ENCODE data around the gene VWC2. TPM values are rescaled to one million over a fixed set of nuclear protein-coding genes. Genes with fewer than 3 reads are reported as not detected.

VWC2 gene
- 1.2 TPM for total RNA-seq (ENCODE audit: unreplicated experiment)
- long read RNA-seq, partial matches to known transcripts = 0 of 1 reads
- long read RNA-seq, other reads (novel, unspliced or antisense) = 1 of 1 reads

DNA sequence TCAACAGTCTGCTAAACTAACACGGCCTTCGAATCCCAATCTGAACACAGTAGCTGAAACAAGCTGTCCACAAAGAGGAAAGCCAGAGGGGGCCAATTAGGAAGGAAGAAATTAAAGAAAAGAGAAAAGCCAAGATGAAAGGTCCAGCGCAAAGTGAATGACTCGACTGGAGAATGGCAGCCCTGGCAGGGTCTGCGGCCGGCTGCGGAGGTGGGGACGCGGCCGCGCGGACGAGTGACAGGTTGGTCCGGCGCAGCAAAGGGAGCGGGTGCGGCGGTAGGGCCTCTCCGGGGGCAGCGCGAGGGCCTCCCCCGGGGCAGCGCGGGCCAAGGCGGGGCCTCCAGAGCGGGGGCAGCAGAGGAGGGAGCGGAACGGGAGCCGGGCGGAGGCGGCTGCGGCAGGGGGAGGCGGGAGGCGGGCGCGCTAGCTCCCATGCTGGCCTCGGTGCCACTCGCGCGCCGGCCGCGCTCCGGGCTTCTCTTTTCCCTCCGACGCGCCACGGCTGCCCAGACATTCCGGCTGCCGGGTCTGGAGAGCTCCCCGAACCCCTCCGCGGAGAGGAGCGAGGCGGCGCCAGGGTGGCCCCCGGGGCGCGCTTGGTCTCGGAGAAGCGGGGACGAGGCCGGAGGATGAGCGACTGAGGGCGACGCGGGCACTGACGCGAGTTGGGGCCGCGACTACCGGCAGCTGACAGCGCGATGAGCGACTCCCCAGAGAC is at the start of gene VWC2:
Gene VWC2, plus strand, starts transcription at position 421 of the 718 bp plus-strand sequence. CDS start 1,798 bp downstream, outside the sequence.
- DNase-seq = peak; percentile 52
- H3K4me3 Mint-ChIP-seq (ENCODE audit: unreplicated experiment) = peak within 1 kb of the TSS; percentile 96
- H3K9me3 Mint-ChIP-seq (ENCODE audit: unreplicated experiment) = peaks cover 9% of the 10 kb centered on the region
- H3K4me1 Mint-ChIP-seq (ENCODE audit: low read depth, unreplicated experiment) = peaks cover 6% of the 10 kb centered on the region
- peaks cover 21% of the 10 kb centered on the region for H3K27me3 Mint-ChIP-seq (ENCODE audit: unreplicated experiment)
- peaks cover 6% of the 10 kb centered on the region for H3K36me3 Mint-ChIP-seq (ENCODE audit: unreplicated experiment)
- H3K27ac Mint-ChIP-seq (ENCODE audit: unreplicated experiment) = peak within 1 kb of the TSS; percentile 2
- no peak for TF ChIP-seq CTCF (IDR thresholded peaks at IDR 0.05; ENCODE audit: partially characterized antibody, unreplicated experiment)

DNA sequence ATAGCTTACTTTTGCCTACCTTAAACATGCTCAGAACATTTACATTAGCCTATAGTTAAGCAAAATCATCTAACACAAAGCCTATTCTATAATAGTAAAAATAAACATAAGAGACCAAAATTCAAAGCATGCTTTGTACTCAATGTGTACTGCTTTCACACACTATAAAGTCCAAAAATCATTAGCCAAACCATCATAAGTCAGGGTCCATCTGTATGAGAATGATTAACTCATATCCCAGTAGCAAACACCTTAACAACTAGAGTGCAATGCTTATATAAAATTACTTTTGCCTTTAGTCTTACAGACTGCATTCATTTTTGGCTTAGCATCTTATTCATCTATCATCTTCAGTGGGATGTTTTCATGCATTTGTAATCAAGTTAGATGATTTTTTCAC is 49.4 kb upstream of the VWC2 start:
- H3K4me1 Mint-ChIP-seq (ENCODE audit: low read depth, unreplicated experiment) = no peaks in the 10 kb centered on the region
- no peak for TF ChIP-seq CTCF (IDR thresholded peaks at IDR 0.05; ENCODE audit: partially characterized antibody, unreplicated experiment)

DNA sequence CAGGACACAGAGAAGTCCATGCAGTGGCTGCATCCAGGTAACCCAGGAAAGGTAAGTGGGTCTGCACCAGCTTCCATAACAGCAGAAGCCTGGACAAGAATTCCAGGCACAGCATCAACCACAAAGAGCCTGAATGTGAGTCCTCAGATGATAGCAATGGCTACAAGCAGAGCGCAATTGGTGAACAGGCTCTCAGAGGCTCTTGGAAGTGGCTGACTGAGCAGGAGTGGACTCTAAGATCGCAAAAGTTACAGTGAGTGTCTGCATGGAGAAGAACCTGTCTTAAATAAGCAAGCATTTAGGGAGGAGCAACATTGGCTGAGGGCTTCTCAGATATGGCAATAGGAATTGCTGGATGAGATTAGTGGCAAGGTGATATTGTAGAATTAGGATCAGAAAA is 41.6 kb upstream of the VWC2 start:
- TF ChIP-seq CTCF (IDR thresholded peaks at IDR 0.05; ENCODE audit: partially characterized antibody, unreplicated experiment) = no peak
- H3K4me3 Mint-ChIP-seq (ENCODE audit: unreplicated experiment) = no peak overlapping the region
- no peak overlapping the region for H3K27ac Mint-ChIP-seq (ENCODE audit: unreplicated experiment)
- peaks cover 3% of the 10 kb centered on the region for H3K27me3 Mint-ChIP-seq (ENCODE audit: unreplicated experiment)
- no peak for DNase-seq
- no peaks in the 10 kb centered on the region for H3K36me3 Mint-ChIP-seq (ENCODE audit: unreplicated experiment)
- no peaks in the 10 kb centered on the region for H3K9me3 Mint-ChIP-seq (ENCODE audit: unreplicated experiment)
- no peaks in the 10 kb centered on the region for H3K4me1 Mint-ChIP-seq (ENCODE audit: low read depth, unreplicated experiment)

More for the DNA sequence above, 49.4 kb upstream of the VWC2 start:
- H3K36me3 Mint-ChIP-seq (ENCODE audit: unreplicated experiment) = no peaks in the 10 kb centered on the region
- peaks cover 2% of the 10 kb centered on the region for H3K9me3 Mint-ChIP-seq (ENCODE audit: unreplicated experiment)
- DNase-seq = no peak
- H3K27me3 Mint-ChIP-seq (ENCODE audit: unreplicated experiment) = no peaks in the 10 kb centered on the region
- H3K27ac Mint-ChIP-seq (ENCODE audit: unreplicated experiment) = no peak overlapping the region
- no peak overlapping the region for H3K4me3 Mint-ChIP-seq (ENCODE audit: unreplicated experiment)

GRCh38 chr7:49762666-49763065 is 10.8 kb upstream of the VWC2 start:
- no peaks in the 10 kb centered on the region for H3K27me3 Mint-ChIP-seq (ENCODE audit: unreplicated experiment)
- peaks cover 14% of the 10 kb centered on the region for H3K4me1 Mint-ChIP-seq (ENCODE audit: low read depth, unreplicated experiment)
- H3K9me3 Mint-ChIP-seq (ENCODE audit: unreplicated experiment) = peaks cover under 1% of the 10 kb centered on the region
- no peak for DNase-seq
- TF ChIP-seq CTCF (IDR thresholded peaks at IDR 0.05; ENCODE audit: partially characterized antibody, unreplicated experiment) = no peak
- H3K27ac Mint-ChIP-seq (ENCODE audit: unreplicated experiment) = no peak overlapping the region
- H3K36me3 Mint-ChIP-seq (ENCODE audit: unreplicated experiment) = no peaks in the 10 kb centered on the region
- H3K4me3 Mint-ChIP-seq (ENCODE audit: unreplicated experiment) = no peak overlapping the region

- DNase-seq = no peak
- TF ChIP-seq CTCF (IDR thresholded peaks at IDR 0.05; ENCODE audit: partially characterized antibody, unreplicated experiment) = no peak
- Mint-ChIP-seq H3K27me3 (ENCODE audit: unreplicated experiment) (no peaks in the 10 kb centered on the region), H3K4me3 (ENCODE audit: unreplicated experiment) (no peak overlapping the region), H3K9me3 (ENCODE audit: unreplicated experiment) (peaks cover 2% of the 10 kb centered on the region), H3K36me3 (ENCODE audit: unreplicated experiment) (no peaks in the 10 kb centered on the region), H3K4me1 (ENCODE audit: low read depth, unreplicated experiment) (peaks cover 15% of the 10 kb centered on the region), H3K27ac (ENCODE audit: unreplicated experiment) (no peak overlapping the region)
Observed at GRCh38 chr7:49763791-49764190, 9.6 kb upstream of the VWC2 start.

Measured in glutamatergic neuron (in vitro differentiated cells).